ENCODE results near the gene TTC7B. TPM values are rescaled to one million over a fixed set of nuclear protein-coding genes. Genes with fewer than 3 reads are reported as not detected.

TTC7B gene
- total and polyA plus RNA-seq, 2 of the 13 experiments (the other 11 are each of a cell fraction or from before 2014, with no cell fraction given) = 1.3 to 3.2 TPM

- H2AFZ ChIP-seq (ENCODE audit: low read length) = peak overlapping the region; percentile 20
- peak overlapping the region; percentile 73 for H3K4me2 ChIP-seq (ENCODE audit: low read depth, low read length)
- DNase-seq (ENCODE audit: low spot score) (peak; percentile 53), FAIRE-seq (no peak), ATAC-seq (peak; percentile 86)
- no peaks in the 10 kb centered on the region for H4K20me1 ChIP-seq (ENCODE audit: insufficient read depth, low read length)
- no peaks in the 10 kb centered on the region for H3K9me3 ChIP-seq (ENCODE audit: low read length)
- no peaks in the 10 kb centered on the region for H3K27me3 ChIP-seq (ENCODE audit: control insufficient read depth in 1 of 2, insufficient read depth in 2 of 2, low read length in 2 of 2)
- POLR2A ChIA-PET = no interaction called here
- BruUV-seq (replicated peaks) = no TSS peak
- no peaks in the 10 kb centered on the region for H3K79me2 ChIP-seq (ENCODE audit: insufficient read depth, low read length)
- H3K4me1 ChIP-seq (ENCODE audit: insufficient read depth, low read length) = peaks cover 19% of the 10 kb centered on the region
- H3K4me3 ChIP-seq (replicated peaks in 1 of 3; ENCODE audit: insufficient read depth in 1 of 3, low read depth in 2 of 3, low read length in 3 of 3) = peak overlapping the region in 2 of 3 experiments; percentile 30 to 47; a peak in 3 of 6 replicates
- intact Hi-C loops (cut with micrococcal nuclease; ENCODE audit: unreplicated experiment) (no loop called here), in situ Hi-C loops (cut with HindIII; ENCODE audit: extremely low pct_ligation_motif_present, low pct_unique_long_range_greater_than_20kb) (no loop called here)
- CTCF ChIA-PET (ENCODE audit: low intra/inter-chr PET ratio, low total read pairs) = no interaction called here
- no peak overlapping the region; the same call in none of the 2 replicates for H3K9ac ChIP-seq (ENCODE audit: insufficient read depth, low read depth, low read length)
- no peaks in the 10 kb centered on the region for H3K36me3 ChIP-seq (replicated peaks in 1 of 2; ENCODE audit: control insufficient read depth in 1 of 2, insufficient read depth in 2 of 2, low read length in 2 of 2)
- 3% methylated on average over 12 of the region's 14 CpGs for WGBS (ENCODE audit: low lambda C conversion rate)
- no peak overlapping the region for H3K27ac ChIP-seq (ENCODE audit: extremely low read length, insufficient read depth, low read length)
- TF ChIP-seq MED13 (CRISPR knock-in tag; IDR thresholded peaks at IDR 0.05) = no peak
- TF ChIP-seq RERE (CRISPR knock-in tag; IDR thresholded peaks at IDR 0.05; ENCODE audit: low read depth) = no peak
- TF ChIP-seq HIVEP1 (CRISPR knock-in tag; IDR thresholded peaks at IDR 0.05) = 0 out of 2 replicates have a peak, but pooled peaks have one; percentile 28
- TF ChIP-seq ZNF550 (CRISPR knock-in tag; IDR thresholded peaks at IDR 0.05; ENCODE audit: borderline replicate concordance) = no peak
- TF ChIP-seq TEAD3 (CRISPR knock-in tag; optimal IDR thresholded peaks at IDR 0.05; ENCODE audit: borderline replicate concordance) = peak; percentile 75
- no peak for TF ChIP-seq ZNF639 (CRISPR knock-in tag; conservative IDR thresholded peaks at IDR 0.05)
- no peak for TF ChIP-seq CREB3 (CRISPR knock-in tag; IDR thresholded peaks at IDR 0.05)
- TF ChIP-seq PHF21A (CRISPR knock-in tag; IDR thresholded peaks at IDR 0.05) = no peak
- peak; percentile 48 for TF ChIP-seq YY1 (IDR thresholded peaks at IDR 0.05; ENCODE audit: insufficient read depth, insufficient replicate concordance, low read depth, low read length)
- TF ChIP-seq ZBTB46 (CRISPR knock-in tag; IDR thresholded peaks at IDR 0.05; ENCODE audit: borderline replicate concordance) = no peak
- TF ChIP-seq UBTF (CRISPR knock-in tag; IDR thresholded peaks at IDR 0.05) = no peak
- TF ChIP-seq ZNF720 (CRISPR knock-in tag; IDR thresholded peaks at IDR 0.05) = no peak
Measured at GRCh38 chr14:90624732-90625400, 191.4 kb downstream of the TTC7B start.
